Activated CD8-positive, alpha-beta memory T cell treated with anti-CD3 and anti-CD28 coated beads for 48 hours (primary cell): Measurements from ENCODE around the gene CIDEB.

Experiments
- DNase-seq, 3 experiments: peaks; one replicate each; pipeline ENCODE4 v3.0.0-alpha.2; 2020; ENCODE audit warnings: low read depth in 2 of 3, low spot score in 2 of 3

The CIDEB gene

GRCh38 chr14:24255438-24255837 is 52.3 kb downstream of the CIDEB start:
- no peak for DNase-seq
